ENCODE measurements around the gene PTPRN. TPM values are rescaled to one million over a fixed set of nuclear protein-coding genes. Genes with fewer than 3 reads are reported as not detected.
"Not testable (repeated sequence)": the region's sequence is repeated elsewhere in the genome, so short reads cannot be mapped to it uniquely, and the experiment has no call there.

PTPRN gene
- total RNA-seq, 1 donor from 2014 or later, result not detected

GRCh38 chr2:219270055-219270372 lies 39.2 kb downstream of the PTPRN start:
- no peak for DNase-seq (ENCODE audit: low read depth in 2 of 2)

GRCh38 chr2:219269362-219270054 lies 39.7 kb downstream of the PTPRN start:
- DNase-seq (ENCODE audit: low read depth in 2 of 2), result no peak

GRCh38 chr2:219268294-219268693 lies 40.9 kb downstream of the PTPRN start:
- no peak for DNase-seq (ENCODE audit: low read depth in 2 of 2)

GRCh38 chr2:219266886-219267285 lies 42.3 kb downstream of the PTPRN start:
- no peak for DNase-seq (ENCODE audit: low read depth in 2 of 2)

GRCh38 chr2:219266232-219266631 lies 43.0 kb downstream of the PTPRN start:
- DNase-seq (ENCODE audit: low read depth in 2 of 2), result no peak

GRCh38 chr2:219261024-219261855 lies 48.0 kb downstream of the PTPRN start:
- no peak for DNase-seq (ENCODE audit: low read depth in 2 of 2)

- DNase-seq (ENCODE audit: low read depth in 2 of 2), result not testable (repeated sequence)
Measured at GRCh38 chr2:219258942-219259341, 50.3 kb downstream of the PTPRN start.

GRCh38 chr2:219254590-219255201 lies 54.5 kb downstream of the PTPRN start:
- no peak for DNase-seq (ENCODE audit: low read depth in 2 of 2)

GRCh38 chr2:219253753-219254589 lies 55.2 kb downstream of the PTPRN start, which contains the start of gene TUBA4A:
TSS of gene TUBA4A (minus strand) at chr2:219253918. CDS start at chr2:219253858, 60 bp downstream.
- peak in 1 of 2 donors; percentile 78 for DNase-seq (ENCODE audit: low read depth in 2 of 2)

GRCh38 chr2:219252900-219253752 lies 56.1 kb downstream of the PTPRN start, which contains the start of gene TUBA4B:
TSS of gene TUBA4B (plus strand) at chr2:219253243. CDS start at chr2:219253408, 165 bp downstream.
- peak in 1 of 2 donors; percentile 25 for DNase-seq (ENCODE audit: low read depth in 2 of 2)

- DNase-seq (ENCODE audit: low read depth in 2 of 2), result no peak
Measured at GRCh38 chr2:219252570-219252899, 56.7 kb downstream of the PTPRN start.

- DNase-seq (ENCODE audit: low read depth in 2 of 2), result no peak
Measured at GRCh38 chr2:219252084-219252483, 57.1 kb downstream of the PTPRN start.

GRCh38 chr2:219251656-219252055 lies 57.5 kb downstream of the PTPRN start:
- no peak for DNase-seq (ENCODE audit: low read depth in 2 of 2)

- DNase-seq (ENCODE audit: low read depth in 2 of 2), result no peak
Measured at GRCh38 chr2:219250049-219250781, 59.0 kb downstream of the PTPRN start.

- peak; percentile 29 to 83 for DNase-seq (ENCODE audit: low read depth in 2 of 2)
Measured at GRCh38 chr2:219249203-219249980, 59.8 kb downstream of the PTPRN start.

GRCh38 chr2:219248845-219249202 lies 60.4 kb downstream of the PTPRN start:
- no peak for DNase-seq (ENCODE audit: low read depth in 2 of 2)

- no peak for DNase-seq (ENCODE audit: low read depth in 2 of 2)
Measured at GRCh38 chr2:219247678-219248642, 61.2 kb downstream of the PTPRN start.

- no peak for DNase-seq (ENCODE audit: low read depth in 2 of 2)
Measured at GRCh38 chr2:219246559-219246958, 62.6 kb downstream of the PTPRN start.

Measured in dermis microvascular lymphatic vessel endothelial cell (primary cell).